ENCODE data around the gene NFATC2. TPM values are rescaled to one million over a fixed set of nuclear protein-coding genes. Genes with fewer than 3 reads are reported as not detected.
"Not testable (repeated sequence)": the region's sequence is repeated elsewhere in the genome, so short reads cannot be mapped to it uniquely, and the experiment has no call there.

NFATC2 gene
- total RNA-seq, 1 donor from 2014 or later, result 3.9 TPM

DNA sequence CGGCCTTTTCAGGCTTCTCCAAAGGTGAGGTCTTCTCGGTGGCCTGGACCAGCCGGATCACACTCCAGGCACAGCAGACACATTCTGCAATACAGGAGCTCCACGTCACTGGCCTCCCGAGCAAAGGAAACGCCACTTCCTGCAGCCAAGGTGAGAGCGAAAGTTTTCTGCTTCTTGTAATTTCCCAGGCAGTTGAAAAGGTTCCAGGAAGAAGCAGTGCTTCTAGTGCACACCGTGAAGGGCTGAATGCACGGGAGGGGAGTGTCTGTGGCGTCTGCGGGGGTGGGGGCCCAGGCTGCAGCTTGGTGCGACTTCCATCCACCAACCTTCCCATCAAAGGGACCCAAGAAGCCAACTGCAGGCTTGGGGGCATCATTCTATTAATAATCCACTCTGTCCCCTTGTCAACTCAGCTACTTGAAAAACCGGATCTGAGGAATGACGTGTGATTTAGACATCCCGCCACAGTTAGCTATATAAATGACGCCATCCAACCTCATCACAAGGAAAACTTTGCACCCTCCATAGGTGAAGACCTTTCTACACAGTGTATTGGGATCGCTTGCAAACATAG lies 61.1 kb downstream of the NFATC2 start:
- no peak for DNase-seq (ENCODE audit: low read depth)
- Histone ChIP-seq H3K36me3 (ENCODE audit: insufficient read depth, low read length) (no peaks in the 10 kb centered on the region), H4K20me1 (ENCODE audit: insufficient read depth, low read length) (no peaks in the 10 kb centered on the region), H3K9me3 (ENCODE audit: insufficient read depth, low read depth, low read length) (no peaks in the 10 kb centered on the region), H3K4me1 (ENCODE audit: insufficient read depth, low read length) (peaks cover 3% of the 10 kb centered on the region), H3K9ac (ENCODE audit: low read length) (no peak overlapping the region), H3K4me3 (ENCODE audit: insufficient read depth, low read depth, low read length) (no peak overlapping the region), H2AFZ (ENCODE audit: low read depth, low read length) (no peak overlapping the region), H3K27me3 (ENCODE audit: insufficient read depth, low read length) (no peaks in the 10 kb centered on the region), H3K79me2 (ENCODE audit: insufficient read depth, low read length) (no peaks in the 10 kb centered on the region), H3K27ac (ENCODE audit: low read depth, low read length) (no peak overlapping the region), H3K4me2 (ENCODE audit: low read length) (no peak overlapping the region)
- Mint-ChIP-seq H3K9me3 (ENCODE audit: unreplicated experiment) (peaks cover 4% of the 10 kb centered on the region), H3K36me3 (ENCODE audit: low read depth, unreplicated experiment) (peaks cover 2% of the 10 kb centered on the region), H3K27me3 (ENCODE audit: low read depth, unreplicated experiment) (no peaks in the 10 kb centered on the region), H3K4me3 (ENCODE audit: unreplicated experiment) (no peak overlapping the region), H3K4me1 (ENCODE audit: low read depth, unreplicated experiment) (peaks cover 1% of the 10 kb centered on the region), H3K27ac (ENCODE audit: unreplicated experiment) (no peak overlapping the region)
- FAIRE-seq, result no peak
- TF ChIP-seq CTCF (IDR thresholded peaks at IDR 0.05; ENCODE audit: insufficient read depth, low read depth, low read length) (no peak), EZH2 (IDR thresholded peaks at IDR 0.05; ENCODE audit: insufficient read depth, low read length) (no peak)

DNA sequence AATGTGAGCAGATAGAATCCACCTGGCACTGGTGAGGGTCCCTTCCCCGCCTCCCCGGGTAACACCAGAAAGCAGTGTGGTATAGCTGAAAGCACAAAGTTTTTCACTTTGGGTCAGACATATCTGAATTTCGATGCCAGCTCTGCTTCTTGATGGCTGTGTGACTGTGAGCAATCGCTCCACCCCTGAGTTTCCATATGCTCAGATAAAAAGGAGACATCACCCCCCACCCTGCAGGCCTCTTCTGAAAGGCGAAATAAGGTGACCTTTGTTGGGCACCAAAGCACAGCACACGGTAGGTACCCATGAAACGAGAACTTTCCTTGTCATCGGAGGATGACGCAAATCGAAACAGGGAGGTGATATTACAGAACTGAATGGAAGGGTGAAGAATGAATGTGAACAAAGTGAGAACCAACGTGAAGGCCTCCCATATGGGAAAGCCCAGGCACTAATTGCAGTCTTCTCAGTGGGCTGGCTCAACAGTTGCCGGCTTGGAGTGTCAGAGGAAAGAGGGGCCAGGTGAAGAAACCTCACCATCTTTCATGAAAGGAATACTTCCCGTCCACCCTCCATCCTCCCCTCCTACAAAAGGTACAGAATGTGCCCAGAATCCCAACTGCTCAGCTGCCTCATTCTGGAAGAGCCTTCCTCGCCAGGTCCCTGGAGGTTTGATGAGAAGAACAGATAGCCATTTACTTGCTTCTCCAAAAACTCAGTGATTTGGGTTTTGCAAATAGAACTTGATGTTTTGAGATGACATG lies 61.8 kb downstream of the NFATC2 start:
- Mint-ChIP-seq H3K36me3 (ENCODE audit: low read depth, unreplicated experiment) (peaks cover 4% of the 10 kb centered on the region), H3K27me3 (ENCODE audit: low read depth, unreplicated experiment) (no peaks in the 10 kb centered on the region), H3K4me1 (ENCODE audit: low read depth, unreplicated experiment) (no peaks in the 10 kb centered on the region), H3K9me3 (ENCODE audit: unreplicated experiment) (peaks cover 4% of the 10 kb centered on the region), H3K27ac (ENCODE audit: unreplicated experiment) (no peak overlapping the region), H3K4me3 (ENCODE audit: unreplicated experiment) (no peak overlapping the region)
- Histone ChIP-seq H3K36me3 (ENCODE audit: insufficient read depth, low read length) (no peaks in the 10 kb centered on the region), H3K27me3 (ENCODE audit: insufficient read depth, low read length) (no peaks in the 10 kb centered on the region), H3K4me3 (ENCODE audit: insufficient read depth, low read depth, low read length) (no peak overlapping the region), H2AFZ (ENCODE audit: low read depth, low read length) (no peak overlapping the region), H3K79me2 (ENCODE audit: insufficient read depth, low read length) (no peaks in the 10 kb centered on the region), H3K27ac (ENCODE audit: low read depth, low read length) (no peak overlapping the region), H3K4me1 (ENCODE audit: insufficient read depth, low read length) (no peaks in the 10 kb centered on the region), H3K9me3 (ENCODE audit: insufficient read depth, low read depth, low read length) (no peaks in the 10 kb centered on the region), H3K9ac (ENCODE audit: low read length) (no peak overlapping the region), H4K20me1 (ENCODE audit: insufficient read depth, low read length) (no peaks in the 10 kb centered on the region), H3K4me2 (ENCODE audit: low read length) (no peak overlapping the region)
- TF ChIP-seq CTCF (IDR thresholded peaks at IDR 0.05; ENCODE audit: insufficient read depth, low read depth, low read length), result no peak
- no peak for DNase-seq (ENCODE audit: low read depth)
- FAIRE-seq, result no peak

GRCh38 chr20:51476106-51476505 lies 66.4 kb downstream of the NFATC2 start:
- H3K9me3 Mint-ChIP-seq (ENCODE audit: unreplicated experiment); H3K4me2 ChIP-seq (ENCODE audit: low read length); H3K36me3 ChIP-seq (ENCODE audit: insufficient read depth, low read length); H3K9me3 ChIP-seq (ENCODE audit: insufficient read depth, low read depth, low read length); H3K9ac ChIP-seq (ENCODE audit: low read length); H3K4me3 Mint-ChIP-seq (ENCODE audit: unreplicated experiment); H3K79me2 ChIP-seq (ENCODE audit: insufficient read depth, low read length); H3K27me3 Mint-ChIP-seq (ENCODE audit: low read depth, unreplicated experiment); H3K4me1 ChIP-seq (ENCODE audit: insufficient read depth, low read length); H3K27ac ChIP-seq (ENCODE audit: low read depth, low read length); FAIRE-seq; H3K27me3 ChIP-seq (ENCODE audit: insufficient read depth, low read length); H3K27ac Mint-ChIP-seq (ENCODE audit: unreplicated experiment); H3K4me3 ChIP-seq (ENCODE audit: insufficient read depth, low read depth, low read length); H3K4me1 Mint-ChIP-seq (ENCODE audit: low read depth, unreplicated experiment); DNase-seq (ENCODE audit: low read depth); H4K20me1 ChIP-seq (ENCODE audit: insufficient read depth, low read length); H3K36me3 Mint-ChIP-seq (ENCODE audit: low read depth, unreplicated experiment); H2AFZ ChIP-seq (ENCODE audit: low read depth, low read length): not testable (repeated sequence)

Measured in astrocyte (in vitro differentiated cells and primary cell).